Left lung (tissue), 10 donors: Measurements from ENCODE around the gene CPED1. TPM values are rescaled to one million over a fixed set of nuclear protein-coding genes. Genes with fewer than 3 reads are reported as not detected.

Experiments
- ATAC-seq: fragments of 200-7000 bp; cut with Tn5 transposase; one replicate; pipeline ENCODE4 v1.9.1; 2020; ENCODE audit warnings: moderate library complexity
- DNase-seq, 4 donors: peaks; one replicate each; pipeline ENCODE4 v3.0.0-alpha.2; 2013 to 2020
- H3K27ac ChIP-seq, 2 donors: fragments of 200-600 bp; sonication (generic) in 1 of 2; one replicate each; pipeline versions ENCODE4 v1.5.0 to v1.8.0; 2020 to 2021
- H3K27me3 ChIP-seq, 2 donors: fragments of 200-600 bp; sonication (generic) in 1 of 2; one replicate each; pipeline versions ENCODE4 v1.5.0 to v1.8.0; 2020 to 2021
- H3K36me3 ChIP-seq, 2 donors: fragments of 200-600 bp; sonication (generic) in 1 of 2; one replicate each; pipeline versions ENCODE4 v1.5.0 to v1.8.0; 2020 to 2021
- H3K4me1 ChIP-seq, 2 donors: fragments of 200-600 bp; one replicate each; pipeline ENCODE4 v1.8.0; 2021
- H3K4me3 ChIP-seq, 2 donors: fragments of 200-600 bp; sonication (generic) in 1 of 2; one replicate each; pipeline versions ENCODE4 v1.5.0 to v1.8.0; 2020 to 2021; ENCODE audit warnings: mild to moderate bottlenecking in 1 of 2
- H3K9me3 ChIP-seq, 2 donors: fragments of 200-600 bp; sonication (generic) in 1 of 2; one replicate each; pipeline versions ENCODE4 v1.5.0 to v1.8.0; 2020 to 2021
- CTCF ChIP-seq, 2 donors: fragments of 200-600 bp; sonication (generic) in 1 of 2; IDR thresholded peaks; one replicate each; pipeline versions ENCODE4 v1.5.0 to v1.8.0; 2021; ENCODE audit warnings: antibody characterized with exemption in 2 of 2
- intact Hi-C, 2 donors: fragments of 100-400 bp; cut with DNase I; formaldehyde crosslinking; loops; one replicate each; pipeline versions ENCODE4 v1.11.2 to v1.14.2; 2022
- polyA plus RNA-seq, 6 donors: library from polyadenylated mRNA; unstranded; fragments of 120-200 nt; gene quantifications; one replicate each; pipeline ENCODE4 v1.2.1, GENCODE V29; 2013; ENCODE audit not compliant: insufficient read length in 6 of 6
- total RNA-seq, 2 donors: library from RNA; stranded (reverse); fragmentation: NEBNext Ultra II Directional; extraction: Animal tissue kit (Norgen Biotek cat#: 25700); gene quantifications; one replicate each; pipeline ENCODE4 v1.2.1, GENCODE V29; 2021
- donor health status: DM: no; HTN: yes; CAD: no.
- donor health status: DM: no; HTN: no; CAD: no.

Gene CPED1
- total and polyA plus RNA-seq, 8 donors: 8.8 to 29.6 (median 22.8) TPM

DNA sequence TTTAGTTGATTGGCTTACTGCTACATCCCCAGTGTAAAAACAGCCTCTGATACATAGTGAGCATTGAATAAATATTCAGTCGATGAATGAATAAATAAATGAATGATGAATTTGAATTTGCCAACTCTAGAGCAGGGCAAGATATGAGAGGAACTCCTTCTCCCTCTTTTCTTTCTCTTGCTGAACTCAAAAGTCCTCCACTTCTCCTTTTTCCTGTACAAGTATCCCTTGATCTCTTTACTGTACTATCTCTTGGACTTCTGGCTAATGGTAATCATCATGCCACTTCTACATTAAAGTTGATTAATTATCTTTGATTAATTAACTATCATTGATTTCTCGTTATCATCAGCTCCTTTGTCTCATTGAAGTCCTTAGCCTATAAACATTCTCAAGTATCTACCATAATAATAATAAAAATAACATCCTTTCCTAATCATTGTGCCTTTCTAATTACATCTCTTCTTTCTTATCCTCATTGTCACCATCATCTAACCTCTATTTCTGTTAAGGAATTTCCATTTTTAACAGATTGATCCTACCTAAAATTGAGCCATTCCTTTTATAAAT, 10.6 kb downstream of the CPED1 start:
- H3K4me1 ChIP-seq: peaks cover 12 to 60% of the 10 kb centered on the region in 2 donors

GRCh38 chr7:121000081-121000983, 11.8 kb downstream of the CPED1 start:
- TF ChIP-seq CTCF (IDR thresholded peaks at IDR 0.05): no peak
- Histone ChIP-seq H3K36me3 (no peaks in the 10 kb centered on the region), H3K4me1 (peaks cover 12 to 55% of the 10 kb centered on the region in 2 donors), H3K27me3 (no peaks in the 10 kb centered on the region), H3K9me3 (no peaks in the 10 kb centered on the region), H3K27ac (peak overlapping the region; percentile 14 to 45), H3K4me3 (no peak overlapping the region)
- no peak for DNase-seq
- intact Hi-C loops: no loop called here
- peak; percentile 29 for ATAC-seq

More for the DNA sequence above, 10.6 kb downstream of the CPED1 start:
- Histone ChIP-seq H3K27me3 (no peaks in the 10 kb centered on the region), H3K36me3 (no peaks in the 10 kb centered on the region), H3K4me3 (no peak overlapping the region), H3K27ac (no peak overlapping the region), H3K9me3 (no peaks in the 10 kb centered on the region)
- DNase-seq (no peak), ATAC-seq (no peak)
- no peak for TF ChIP-seq CTCF (IDR thresholded peaks at IDR 0.05)
- intact Hi-C loops: no loop called here

DNA sequence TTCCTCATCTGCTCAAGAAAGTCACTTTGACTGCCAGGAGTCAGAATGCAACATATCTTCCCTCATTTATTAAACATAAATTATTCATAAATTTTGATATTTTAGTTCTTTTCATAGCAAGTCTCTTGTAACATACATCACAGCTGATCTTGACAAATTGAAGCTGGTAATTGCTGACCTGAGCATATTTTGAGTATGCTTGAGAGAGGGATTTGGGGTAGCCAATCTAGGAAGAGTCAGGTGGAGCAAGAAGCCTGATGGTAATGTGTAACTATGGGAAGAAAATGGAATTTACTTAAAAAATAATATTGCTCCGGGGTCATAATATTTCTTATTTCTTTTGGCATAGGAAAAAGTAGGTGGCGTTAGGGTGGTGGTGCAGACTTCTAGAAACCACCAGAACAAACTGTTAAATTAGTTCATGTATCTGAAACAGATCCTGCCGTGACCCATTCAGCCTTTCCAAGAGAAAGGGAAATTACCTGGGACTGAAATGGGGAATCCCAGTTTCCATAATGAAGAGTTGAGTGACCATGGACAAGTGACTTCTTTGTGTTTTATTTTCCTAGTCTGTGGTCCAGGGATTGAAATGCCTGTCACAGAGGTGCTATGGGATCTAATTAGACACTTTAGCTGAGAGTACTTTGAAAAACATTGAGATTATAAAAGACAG, 12.9 kb downstream of the CPED1 start:
- Histone ChIP-seq H3K9me3 (no peaks in the 10 kb centered on the region), H3K4me3 (no peak overlapping the region), H3K27ac (no peak overlapping the region), H3K4me1 (peaks cover 12 to 46% of the 10 kb centered on the region in 2 donors), H3K27me3 (no peaks in the 10 kb centered on the region), H3K36me3 (no peaks in the 10 kb centered on the region)
- intact Hi-C loops: no loop called here
- DNase-seq (no peak), ATAC-seq (no peak)
- TF ChIP-seq CTCF (IDR thresholded peaks at IDR 0.05): no peak

DNA sequence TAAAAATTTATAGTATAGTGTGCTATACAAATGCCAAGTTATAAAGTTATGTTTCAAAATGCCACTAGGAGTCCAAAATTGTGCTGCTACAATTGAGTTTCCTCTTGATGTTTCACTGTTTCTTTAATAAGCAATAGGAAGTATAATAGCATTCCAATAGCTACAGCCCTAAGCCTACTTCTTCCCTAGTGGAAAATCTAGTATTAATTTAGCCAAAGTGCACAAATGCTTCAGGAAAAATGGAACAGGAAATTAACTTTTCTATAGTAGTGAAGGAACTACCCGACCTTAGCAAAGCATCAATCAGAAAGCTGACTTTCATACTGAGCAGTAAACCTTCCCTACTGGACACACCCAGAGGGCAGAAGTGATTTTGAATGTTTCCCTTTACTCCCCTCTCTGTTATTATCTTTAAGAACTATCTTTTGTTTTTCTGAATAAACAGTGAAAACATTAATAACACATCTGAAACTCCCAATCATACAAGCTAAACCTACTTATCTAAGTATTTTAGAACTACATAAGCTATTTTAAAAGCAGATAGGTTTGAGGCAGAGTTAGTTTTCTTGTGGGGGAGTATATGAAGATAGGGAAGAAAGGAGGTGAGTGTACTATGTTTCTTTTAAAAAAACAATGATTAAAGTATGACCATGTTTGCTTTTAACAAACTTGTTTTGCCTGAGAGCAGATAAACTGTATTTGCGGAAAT, 13.7 kb downstream of the CPED1 start:
- H3K4me3 ChIP-seq: no peak overlapping the region
- no peak for ATAC-seq
- no peaks in the 10 kb centered on the region for H3K36me3 ChIP-seq
- no peaks in the 10 kb centered on the region for H3K27me3 ChIP-seq
- no peak for TF ChIP-seq CTCF (IDR thresholded peaks at IDR 0.05)
- no peak for DNase-seq
- peaks cover 12 to 41% of the 10 kb centered on the region in 2 donors for H3K4me1 ChIP-seq
- H3K9me3 ChIP-seq: no peaks in the 10 kb centered on the region
- intact Hi-C loops: no loop called here
- H3K27ac ChIP-seq: no peak overlapping the region
